ENCODE measurements around the gene CIZ1. TPM values are rescaled to one million over a fixed set of nuclear protein-coding genes. Genes with fewer than 3 reads are reported as not detected.

CIZ1 gene
- total RNA-seq, 2 donors from 2014 or later, result 58.4 to 61.6 TPM

DNA sequence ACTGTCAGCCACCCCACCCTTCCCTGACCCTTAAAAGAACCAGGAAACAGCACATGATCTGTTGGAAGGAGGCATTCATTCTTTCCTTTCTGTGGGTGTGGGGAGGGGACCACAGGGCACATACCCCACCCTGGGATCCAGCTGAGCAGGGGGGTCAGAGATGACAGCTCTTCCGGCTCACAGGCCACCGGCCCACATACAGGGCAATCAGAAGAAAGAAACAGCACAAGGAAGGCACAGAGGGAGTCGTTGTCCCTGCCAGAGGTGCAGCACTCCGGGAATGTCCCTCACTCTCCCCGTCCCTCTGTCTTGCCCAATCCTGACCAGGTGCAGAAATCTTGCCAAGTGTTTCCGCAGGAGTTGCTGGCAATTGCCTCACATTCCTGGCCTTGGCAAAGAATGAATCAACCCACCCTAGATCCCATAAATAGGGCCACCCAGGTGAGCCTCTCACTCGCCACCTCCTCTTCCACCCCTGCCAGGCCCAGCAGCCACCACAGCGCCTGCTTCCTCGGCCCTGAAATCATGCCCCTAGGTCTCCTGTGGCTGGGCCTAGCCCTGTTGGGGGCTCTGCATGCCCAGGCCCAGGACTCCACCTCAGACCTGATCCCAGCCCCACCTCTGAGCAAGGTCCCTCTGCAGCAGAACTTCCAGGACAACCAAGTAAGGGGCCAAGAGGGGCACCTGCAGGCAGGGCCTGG, 42.2 kb downstream of the CIZ1 start, which contains the start of gene LCN2:
TSS of gene LCN2 (plus strand) at position 453 of the 701 bp plus-strand sequence. CDS start at position 526, 73 bp downstream.
- WGBS, 2 donors, result 28 to 41% methylated on average over 4 to 9 of the region's 9 CpGs
- peak; percentile 89 for ATAC-seq

DNA sequence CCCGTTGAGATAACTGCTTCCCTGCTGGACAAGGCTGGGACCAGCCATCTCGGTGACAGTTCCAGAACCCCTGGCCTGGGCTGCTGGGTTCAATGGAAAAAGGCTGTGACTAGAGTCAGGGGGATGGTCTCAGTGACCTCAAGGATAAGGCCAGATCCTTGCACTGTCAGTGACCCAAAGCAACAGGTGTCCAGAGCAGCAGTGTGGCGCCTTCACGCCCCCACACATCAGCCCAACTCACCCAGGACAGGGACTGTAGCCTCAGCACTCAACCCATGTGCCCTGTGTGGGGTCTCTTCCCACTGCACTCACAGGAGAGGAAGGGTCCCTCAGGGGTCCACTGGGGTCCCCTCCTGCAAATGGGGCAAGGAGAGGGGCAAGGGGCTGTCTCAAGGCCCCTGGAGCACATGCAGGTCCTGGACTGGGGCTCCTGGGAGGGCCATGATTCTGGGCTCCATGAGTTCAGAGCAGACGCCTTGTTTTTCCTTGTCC, 42.8 kb downstream of the CIZ1 start:
- Histone ChIP-seq H3K27me3 (no peaks in the 10 kb centered on the region), H3K36me3 (replicated peaks in 1 of 2; ENCODE audit: insufficient read depth in 1 of 2, low read depth in 2 of 2) (no peaks in the 10 kb centered on the region), H3K9me3 (no peaks in the 10 kb centered on the region), H3K27ac (peak overlapping the region; percentile 55 to 87 (median 71)), H3K4me3 (no peak overlapping the region), H3K4me1 (peaks cover 31% of the 10 kb centered on the region)
- ATAC-seq (no peak), DNase-seq (no peak)
- 86 to 90% methylated on average over 2 to 5 of the region's 5 CpGs for WGBS, 2 donors
- TF ChIP-seq, protein P1, sequence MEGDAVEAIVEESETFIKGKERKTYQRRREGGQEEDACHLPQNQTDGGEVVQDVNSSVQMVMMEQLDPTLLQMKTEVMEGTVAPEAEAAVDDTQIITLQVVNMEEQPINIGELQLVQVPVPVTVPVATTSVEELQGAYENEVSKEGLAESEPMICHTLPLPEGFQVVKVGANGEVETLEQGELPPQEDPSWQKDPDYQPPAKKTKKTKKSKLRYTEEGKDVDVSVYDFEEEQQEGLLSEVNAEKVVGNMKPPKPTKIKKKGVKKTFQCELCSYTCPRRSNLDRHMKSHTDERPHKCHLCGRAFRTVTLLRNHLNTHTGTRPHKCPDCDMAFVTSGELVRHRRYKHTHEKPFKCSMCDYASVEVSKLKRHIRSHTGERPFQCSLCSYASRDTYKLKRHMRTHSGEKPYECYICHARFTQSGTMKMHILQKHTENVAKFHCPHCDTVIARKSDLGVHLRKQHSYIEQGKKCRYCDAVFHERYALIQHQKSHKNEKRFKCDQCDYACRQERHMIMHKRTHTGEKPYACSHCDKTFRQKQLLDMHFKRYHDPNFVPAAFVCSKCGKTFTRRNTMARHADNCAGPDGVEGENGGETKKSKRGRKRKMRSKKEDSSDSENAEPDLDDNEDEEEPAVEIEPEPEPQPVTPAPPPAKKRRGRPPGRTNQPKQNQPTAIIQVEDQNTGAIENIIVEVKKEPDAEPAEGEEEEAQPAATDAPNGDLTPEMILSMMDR (IDR thresholded peaks at IDR 0.05), result no peak
- TF ChIP-seq POLR2A (IDR thresholded peaks at IDR 0.05), result no peak
- intact Hi-C loops (cut with DNase I), result no loop called here

More for the DNA sequence above, 42.2 kb downstream of the CIZ1 start, which contains the start of gene LCN2:
- intact Hi-C loops (cut with DNase I), result no loop called here
- Histone ChIP-seq H3K4me1 (peaks cover 31% of the 10 kb centered on the region), H3K36me3 (replicated peaks in 1 of 2; ENCODE audit: insufficient read depth in 1 of 2, low read depth in 2 of 2) (no peaks in the 10 kb centered on the region), H3K4me3 (no peak within 1 kb of the TSS), H3K9me3 (no peaks in the 10 kb centered on the region), H3K27ac (peak within 1 kb of the TSS; percentile 55 to 87 (median 71)), H3K27me3 (no peaks in the 10 kb centered on the region)
- DNase-seq, result peak; percentile 76 to 92 (median 82)
- TF ChIP-seq, protein P1 (IDR thresholded peaks at IDR 0.05), result no peak
- TF ChIP-seq POLR2A (IDR thresholded peaks at IDR 0.05), result peak in 2 of 3 donors; percentile 52 to 73

DNA sequence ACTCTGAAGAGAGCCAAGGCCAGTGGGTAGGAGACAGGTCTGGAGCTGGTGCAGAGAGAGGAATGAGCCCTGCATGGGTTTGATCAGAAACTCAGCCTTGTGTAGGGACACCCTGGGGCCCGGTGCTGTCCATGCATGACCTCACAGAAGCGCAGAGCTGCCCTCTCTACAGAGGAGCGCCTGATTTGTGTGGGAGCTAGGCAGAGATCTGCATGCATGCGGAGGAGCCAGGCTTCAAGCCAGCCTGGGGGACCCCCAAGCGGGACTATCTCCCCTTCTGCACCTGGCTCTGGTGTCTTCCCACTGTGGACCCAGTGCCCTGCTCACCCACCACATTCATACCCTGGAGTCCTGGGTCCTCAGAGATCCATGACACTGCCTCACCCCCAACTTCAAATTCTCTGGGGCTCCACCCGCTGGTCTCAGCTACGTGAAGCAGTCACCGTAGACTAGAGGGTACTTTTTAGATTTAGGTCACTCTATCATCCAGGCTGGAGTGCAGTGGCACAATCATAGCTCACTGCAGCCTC, 44.7 kb downstream of the CIZ1 start:
- Histone ChIP-seq H3K4me1 (peaks cover 31% of the 10 kb centered on the region), H3K27ac (no peak overlapping the region), H3K9me3 (no peaks in the 10 kb centered on the region), H3K4me3 (no peak overlapping the region), H3K27me3 (no peaks in the 10 kb centered on the region), H3K36me3 (replicated peaks in 1 of 2; ENCODE audit: insufficient read depth in 1 of 2, low read depth in 2 of 2) (no peaks in the 10 kb centered on the region)
- intact Hi-C loops (cut with DNase I), result no loop called here
- 86 to 92% methylated on average over 7 to 8 of the region's 8 CpGs for WGBS, 2 donors
- DNase-seq (no peak), ATAC-seq (no peak)
- no peak for TF ChIP-seq POLR2A (IDR thresholded peaks at IDR 0.05)
- TF ChIP-seq, protein P1 (IDR thresholded peaks at IDR 0.05), result no peak

DNA sequence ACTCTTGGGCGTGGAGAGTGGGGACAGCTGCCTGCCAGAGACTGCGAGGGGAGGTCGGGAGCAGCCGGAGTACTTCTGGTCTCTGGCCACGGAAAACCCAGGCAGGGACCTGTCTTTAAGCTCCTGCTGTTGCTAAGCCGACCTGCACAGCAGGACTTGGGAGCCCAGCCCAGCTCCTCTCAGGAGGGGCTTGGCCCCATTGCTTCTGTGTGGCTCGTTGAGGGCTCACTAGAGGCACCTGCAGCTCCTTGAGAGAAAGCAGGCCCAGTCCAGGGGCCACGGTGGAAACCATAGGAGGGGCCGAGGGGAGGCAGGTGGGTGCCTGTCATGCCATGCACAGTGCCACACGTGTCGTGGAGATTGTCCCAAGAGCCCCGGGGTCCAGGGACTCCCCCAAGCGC, 45.4 kb downstream of the CIZ1 start:
- 73 to 84% methylated on average over 7 to 12 of the region's 13 CpGs for WGBS, 2 donors
- Histone ChIP-seq H3K4me1 (peaks cover 31% of the 10 kb centered on the region), H3K27ac (no peak overlapping the region), H3K4me3 (no peak overlapping the region), H3K27me3 (no peaks in the 10 kb centered on the region), H3K36me3 (replicated peaks in 1 of 2; ENCODE audit: insufficient read depth in 1 of 2, low read depth in 2 of 2) (no peaks in the 10 kb centered on the region), H3K9me3 (no peaks in the 10 kb centered on the region)
- DNase-seq (no peak), ATAC-seq (no peak)
- TF ChIP-seq POLR2A (IDR thresholded peaks at IDR 0.05), result no peak
- TF ChIP-seq, protein P1 (IDR thresholded peaks at IDR 0.05), result no peak
- intact Hi-C loops (cut with DNase I), result no loop called here
